GM18870 (cell line): ENCODE measurements around the gene CTAGE15.
"Not testable (repeated sequence)": the region's sequence is repeated elsewhere in the genome, so short reads cannot be mapped to it uniquely, and the experiment has no call there.

Source experiments
- ATAC-seq: cut with Tn5 transposase; IDR thresholded peaks from one replicate; pipeline ENCODE4 v1.9.1; 2021; ENCODE audit warnings: moderate library complexity; ENCODE audit not compliant: unreplicated experiment

CTAGE15 gene

GRCh38 chr7:143571501-143571900, at the start of gene CTAGE15:
CTAGE15 (plus strand) TSS chr7:143571801; CDS start chr7:143571818, 17 bp downstream.
- not testable (repeated sequence) for ATAC-seq

DNA sequence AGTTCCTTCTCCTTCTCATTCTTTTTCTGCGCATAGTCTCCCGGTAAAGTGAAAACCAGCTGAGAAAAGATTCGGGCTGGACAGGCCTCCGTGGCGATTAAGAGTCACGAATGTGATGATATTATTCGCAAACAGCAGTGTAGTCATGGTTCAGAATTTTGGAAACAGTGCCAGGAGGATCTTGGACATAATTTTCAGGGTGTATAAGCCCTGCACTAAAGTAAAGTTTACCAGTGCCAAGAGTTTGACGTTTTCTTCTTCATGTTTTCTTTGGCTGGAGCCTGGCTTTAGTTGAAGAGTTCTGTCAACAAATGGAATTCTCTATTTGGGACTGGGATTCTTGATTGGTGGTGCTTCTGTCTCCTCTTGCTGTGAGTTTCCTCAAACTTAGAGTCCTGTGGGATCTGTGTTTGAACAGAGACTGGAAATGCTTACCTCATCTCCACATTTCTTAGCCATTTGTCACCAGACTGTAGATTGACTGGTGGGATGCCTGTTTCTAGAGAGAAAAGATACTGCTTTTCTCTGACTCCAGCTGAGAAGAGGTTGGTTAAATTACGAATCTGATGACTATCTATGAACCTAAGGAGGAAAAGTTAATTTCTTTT, 49.2 kb upstream of the CTAGE15 start:
- ATAC-seq = not testable (repeated sequence)

- ATAC-seq = not testable (repeated sequence)
Observed at GRCh38 chr7:143531169-143531926, 40.3 kb upstream of the CTAGE15 start.

DNA sequence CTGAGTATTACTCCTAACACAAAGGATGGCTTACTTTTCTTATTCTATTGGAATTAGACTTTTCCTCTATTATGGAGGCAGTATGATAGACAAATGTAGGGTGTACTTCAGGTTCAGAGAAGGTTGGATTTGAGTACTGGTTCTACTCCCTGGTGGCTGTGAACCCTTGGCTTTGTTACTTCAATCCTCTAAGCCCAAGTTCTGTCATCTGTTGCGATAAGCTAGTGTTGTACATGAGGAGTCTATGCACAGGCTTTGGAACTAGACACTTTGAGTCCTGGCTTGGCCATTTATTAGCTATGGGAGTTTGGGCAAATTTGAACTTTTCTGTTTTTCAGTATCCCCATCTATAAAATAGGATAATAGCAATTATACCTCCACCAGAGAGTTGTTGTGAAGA, 39.7 kb upstream of the CTAGE15 start:
- ATAC-seq = not testable (repeated sequence)

- not testable (repeated sequence) for ATAC-seq
Observed at GRCh38 chr7:143533213-143533839, 38.3 kb upstream of the CTAGE15 start.

- ATAC-seq = not testable (repeated sequence)
Observed at GRCh38 chr7:143536443-143536842, 35.2 kb upstream of the CTAGE15 start.

DNA sequence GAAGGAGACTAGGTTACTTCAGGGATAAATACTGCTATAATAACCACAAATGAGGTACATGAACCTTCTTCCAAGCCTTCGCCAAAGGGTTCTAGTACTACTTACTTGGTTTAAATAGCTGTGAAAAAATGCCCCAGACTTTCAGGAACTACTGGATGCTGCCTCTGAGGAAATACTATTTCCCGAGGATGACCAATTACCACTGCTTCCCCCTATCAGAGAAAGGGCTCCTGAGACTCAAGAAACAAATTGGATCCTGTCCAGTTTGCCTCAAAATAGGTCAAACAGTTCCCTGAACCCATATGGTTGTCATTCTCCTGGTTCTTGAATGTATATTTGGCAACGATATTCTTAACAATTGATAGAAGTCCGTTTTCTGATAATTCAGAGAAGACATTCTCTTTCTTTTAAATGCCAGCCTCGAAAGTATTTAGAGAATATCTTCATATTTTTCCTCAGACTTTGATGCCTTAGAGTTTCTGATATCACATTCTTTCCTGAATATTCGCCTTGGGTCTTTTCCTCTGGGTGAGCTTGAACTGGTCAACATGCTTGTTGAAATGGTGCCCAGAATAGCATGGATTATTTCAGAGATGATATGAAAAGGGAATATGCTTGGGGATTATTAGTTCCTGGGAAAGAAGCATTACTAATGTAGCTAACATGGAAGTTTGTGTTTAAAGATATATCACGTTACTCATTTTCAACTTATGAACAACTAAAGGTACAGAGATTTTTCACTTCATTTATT, 28.1 kb upstream of the CTAGE15 start:
- ATAC-seq = not testable (repeated sequence)

DNA sequence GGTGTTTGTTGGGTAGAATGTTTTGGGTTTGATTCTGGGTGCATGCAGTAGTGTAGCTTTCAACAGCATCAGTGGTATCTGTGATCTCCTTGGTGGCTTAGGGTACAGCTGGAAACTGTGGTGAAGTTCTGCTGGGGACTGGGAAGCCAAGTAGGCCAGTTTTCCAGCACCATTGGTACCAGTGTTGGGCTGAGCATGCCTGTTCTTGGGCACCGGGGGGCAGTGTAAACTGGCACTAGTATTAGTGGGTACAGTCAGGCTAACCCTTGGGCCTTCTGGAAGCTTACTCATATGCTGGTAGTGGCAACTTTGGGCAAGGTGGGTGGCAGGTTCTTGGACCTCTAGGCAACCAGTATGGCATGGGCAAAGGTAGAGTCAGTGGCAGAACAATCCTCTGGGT, 15.6 kb upstream of the CTAGE15 start:
- not testable (repeated sequence) for ATAC-seq

GRCh38 chr7:143563306-143563705, 8.3 kb upstream of the CTAGE15 start:
- not testable (repeated sequence) for ATAC-seq

- ATAC-seq = not testable (repeated sequence)
Observed at GRCh38 chr7:143566001-143566400, 5.6 kb upstream of the CTAGE15 start.

DNA sequence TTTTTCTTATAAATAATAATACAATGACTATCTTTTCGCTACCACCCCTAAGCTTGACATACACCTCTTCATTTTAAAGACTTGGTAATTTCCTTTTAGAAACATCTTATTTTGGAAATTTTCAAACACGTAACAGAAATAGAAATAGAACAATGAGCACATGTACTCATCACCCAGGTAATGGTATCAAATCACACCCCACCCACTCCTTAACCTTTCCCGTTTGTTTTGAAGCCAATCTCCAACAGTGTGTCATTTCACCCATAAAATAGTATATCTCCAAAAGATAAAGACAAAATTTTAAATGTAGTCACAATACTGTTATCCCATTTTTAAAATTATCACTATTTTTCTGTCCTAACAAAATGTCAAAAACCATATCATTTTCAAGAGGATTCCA, 16.6 kb downstream of the CTAGE15 start:
- not testable (repeated sequence) for ATAC-seq

DNA sequence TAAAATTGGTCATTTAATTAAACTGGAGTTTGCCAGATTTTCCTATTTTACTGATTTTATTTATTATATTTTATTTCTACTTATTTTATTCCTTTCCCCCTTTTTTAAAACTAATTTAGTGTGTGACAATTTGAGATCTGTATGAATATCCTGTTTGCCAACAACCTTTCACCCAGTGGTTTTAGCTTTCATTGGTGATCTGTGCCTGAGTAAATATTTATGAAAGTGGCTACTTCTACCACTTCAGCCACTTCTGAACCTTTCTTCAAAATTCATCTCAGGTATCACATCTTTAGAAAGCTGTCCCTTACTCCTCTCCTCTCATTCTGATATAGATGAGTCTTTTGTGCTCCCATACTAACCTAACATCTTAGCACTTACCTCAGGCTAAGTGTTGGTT, 18.3 kb downstream of the CTAGE15 start:
- ATAC-seq = not testable (repeated sequence)

GRCh38 chr7:143598086-143598485, 26.5 kb downstream of the CTAGE15 start:
- not testable (repeated sequence) for ATAC-seq

GRCh38 chr7:143603549-143603948, 31.9 kb downstream of the CTAGE15 start:
- not testable (repeated sequence) for ATAC-seq

DNA sequence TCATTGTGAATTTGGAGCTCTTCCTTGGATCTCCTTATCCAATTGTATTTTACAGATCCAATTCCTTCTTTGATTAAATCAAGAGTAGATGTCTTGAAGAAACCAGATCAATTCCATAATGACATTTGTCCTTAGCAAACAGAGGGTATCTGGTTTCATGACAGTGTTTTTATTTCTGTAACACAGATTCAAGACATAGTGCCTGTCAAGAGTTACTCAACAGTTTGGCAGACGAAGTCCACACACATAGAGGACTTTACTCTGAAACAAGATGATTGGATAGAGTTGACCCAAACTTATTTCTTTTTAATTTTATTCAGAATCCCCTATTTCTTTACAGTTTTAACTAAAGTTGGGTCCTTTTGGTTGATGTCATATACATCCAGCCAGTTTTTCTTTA, 34.5 kb downstream of the CTAGE15 start:
- ATAC-seq = not testable (repeated sequence)

- ATAC-seq = not testable (repeated sequence)
Observed at GRCh38 chr7:143615545-143615944, 43.9 kb downstream of the CTAGE15 start.

- not testable (repeated sequence) for ATAC-seq
Observed at GRCh38 chr7:143617204-143617603, 45.6 kb downstream of the CTAGE15 start.

DNA sequence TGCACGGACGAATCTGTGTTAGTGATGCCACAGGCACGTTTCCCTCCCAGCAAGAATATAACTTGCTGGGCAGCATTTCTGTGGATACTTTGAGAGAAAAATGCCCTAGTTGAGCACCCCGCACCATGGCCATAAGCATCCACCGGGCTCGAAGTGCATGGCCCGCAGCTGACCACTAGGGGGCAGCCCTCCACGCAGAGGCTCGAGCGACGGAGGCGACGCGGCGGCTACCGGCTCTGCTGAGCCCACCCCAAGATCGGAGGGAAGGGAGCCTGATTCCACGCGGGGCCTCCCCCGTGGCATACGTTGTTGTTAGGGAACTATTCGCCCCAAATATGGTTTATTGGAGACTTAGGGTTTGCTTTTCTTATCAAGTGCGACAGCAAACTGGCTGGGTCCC, 48.5 kb downstream of the CTAGE15 start:
- peak; percentile 17 for ATAC-seq

DNA sequence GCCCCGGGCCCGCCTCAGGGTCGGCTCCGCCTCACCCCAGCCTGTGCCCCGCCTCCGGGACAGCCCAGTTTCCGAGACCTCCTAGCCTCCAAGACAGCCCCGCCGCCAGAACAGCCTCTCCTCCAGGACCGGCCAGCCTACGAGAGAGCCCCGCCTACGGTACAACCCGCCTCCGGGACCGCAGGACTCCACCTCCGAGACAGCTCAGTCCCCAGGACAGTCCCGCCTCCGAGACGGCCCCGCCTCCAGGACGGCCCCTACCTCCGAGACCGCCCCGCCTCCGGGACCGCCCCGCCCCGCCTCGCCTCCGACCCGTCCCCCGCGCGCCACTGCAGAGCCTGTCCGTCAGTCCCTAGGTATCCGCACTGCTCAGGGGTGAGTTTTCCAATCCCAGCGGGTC, 49.0 kb downstream of the CTAGE15 start, which contains the start of gene TCAF2:
TSS of gene TCAF2 (plus strand) at position 329 of the 400 bp plus-strand sequence.
- ATAC-seq = peak; percentile 80

DNA sequence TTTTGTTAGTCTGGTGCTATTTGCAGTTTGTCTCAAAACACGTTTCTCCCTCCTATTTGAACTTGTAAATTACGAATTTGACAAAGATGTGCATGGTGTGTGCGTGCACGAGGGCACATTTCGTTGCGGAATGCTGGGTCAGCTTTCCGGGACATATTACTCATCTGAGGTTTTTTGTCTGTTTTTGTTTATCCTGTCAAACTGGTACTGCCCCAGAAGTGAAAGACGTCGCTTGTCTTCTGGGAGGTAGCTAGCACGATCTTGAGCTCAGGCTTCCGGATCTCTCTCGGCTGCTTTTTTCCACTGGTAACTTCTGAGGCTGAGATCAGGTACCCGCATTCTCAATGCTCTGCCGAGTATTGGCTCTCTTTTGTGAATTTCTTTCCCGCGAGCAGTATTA, 49.6 kb downstream of the CTAGE15 start:
- ATAC-seq = peak; percentile 40

DNA sequence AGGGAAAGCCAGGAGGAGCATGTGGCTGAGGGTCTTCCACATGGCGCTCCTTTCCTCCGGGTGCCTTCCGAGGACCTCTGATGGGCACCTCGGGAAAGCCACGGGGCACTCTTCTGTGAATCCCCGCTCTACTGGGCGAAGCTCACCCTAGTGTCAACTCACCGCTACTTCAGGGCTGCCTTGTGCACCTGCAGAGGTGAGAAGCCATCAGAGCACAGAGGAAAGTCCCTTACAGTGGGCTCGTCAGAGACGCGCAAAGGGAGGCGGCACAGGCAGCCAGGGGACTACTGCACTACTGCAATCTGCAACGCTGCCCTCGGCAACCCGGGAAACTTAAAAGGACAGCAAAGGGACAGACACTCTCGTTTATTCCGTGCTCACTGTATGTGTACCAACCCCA, 50.5 kb downstream of the CTAGE15 start:
- ATAC-seq = peak; percentile 34
